ENCODE measurements around the gene BCL7B.
"Not testable (repeated sequence)": the region's sequence is repeated elsewhere in the genome, so short reads cannot be mapped to it uniquely, and the experiment has no call there.

DNA sequence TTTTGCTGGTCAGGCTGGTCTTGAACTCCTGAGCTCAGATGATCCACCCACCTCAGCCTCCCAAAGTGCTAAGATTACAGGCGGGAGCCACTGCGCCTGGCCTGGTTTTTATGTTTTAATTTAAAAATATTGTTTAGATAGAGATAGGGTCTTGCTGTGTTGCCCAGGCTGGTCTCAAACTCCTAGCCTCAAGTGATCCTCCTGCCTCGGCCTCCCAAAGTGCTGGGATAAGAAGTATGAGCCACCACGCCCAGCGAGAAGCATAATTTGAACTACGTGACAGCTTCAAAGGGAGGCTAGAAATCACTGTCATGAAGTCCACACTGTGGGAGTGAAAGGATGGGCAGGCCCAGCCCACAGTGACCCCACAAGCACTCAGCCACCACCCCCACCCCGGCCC, 21.6 kb downstream of the BCL7B start:
- TF ChIP-seq, protein P1, sequence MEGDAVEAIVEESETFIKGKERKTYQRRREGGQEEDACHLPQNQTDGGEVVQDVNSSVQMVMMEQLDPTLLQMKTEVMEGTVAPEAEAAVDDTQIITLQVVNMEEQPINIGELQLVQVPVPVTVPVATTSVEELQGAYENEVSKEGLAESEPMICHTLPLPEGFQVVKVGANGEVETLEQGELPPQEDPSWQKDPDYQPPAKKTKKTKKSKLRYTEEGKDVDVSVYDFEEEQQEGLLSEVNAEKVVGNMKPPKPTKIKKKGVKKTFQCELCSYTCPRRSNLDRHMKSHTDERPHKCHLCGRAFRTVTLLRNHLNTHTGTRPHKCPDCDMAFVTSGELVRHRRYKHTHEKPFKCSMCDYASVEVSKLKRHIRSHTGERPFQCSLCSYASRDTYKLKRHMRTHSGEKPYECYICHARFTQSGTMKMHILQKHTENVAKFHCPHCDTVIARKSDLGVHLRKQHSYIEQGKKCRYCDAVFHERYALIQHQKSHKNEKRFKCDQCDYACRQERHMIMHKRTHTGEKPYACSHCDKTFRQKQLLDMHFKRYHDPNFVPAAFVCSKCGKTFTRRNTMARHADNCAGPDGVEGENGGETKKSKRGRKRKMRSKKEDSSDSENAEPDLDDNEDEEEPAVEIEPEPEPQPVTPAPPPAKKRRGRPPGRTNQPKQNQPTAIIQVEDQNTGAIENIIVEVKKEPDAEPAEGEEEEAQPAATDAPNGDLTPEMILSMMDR (IDR thresholded peaks at IDR 0.05; ENCODE audit: low read depth, low read length) = not testable (repeated sequence)
- TF ChIP-seq EZH2phosphoT487 (IDR thresholded peaks at IDR 0.05; ENCODE audit: low read depth) = not testable (repeated sequence)

Measured in OCI-LY3 (cell line).